Measurements from ENCODE around the gene RPS6KA3. TPM values are rescaled to one million over a fixed set of nuclear protein-coding genes. Genes with fewer than 3 reads are reported as not detected.

RPS6KA3 gene
- total and polyA plus RNA-seq, 2 of the 8 experiments (the other 6 are each of a cell fraction or from before 2014, with no cell fraction given): 7.1 to 13.0 TPM

DNA sequence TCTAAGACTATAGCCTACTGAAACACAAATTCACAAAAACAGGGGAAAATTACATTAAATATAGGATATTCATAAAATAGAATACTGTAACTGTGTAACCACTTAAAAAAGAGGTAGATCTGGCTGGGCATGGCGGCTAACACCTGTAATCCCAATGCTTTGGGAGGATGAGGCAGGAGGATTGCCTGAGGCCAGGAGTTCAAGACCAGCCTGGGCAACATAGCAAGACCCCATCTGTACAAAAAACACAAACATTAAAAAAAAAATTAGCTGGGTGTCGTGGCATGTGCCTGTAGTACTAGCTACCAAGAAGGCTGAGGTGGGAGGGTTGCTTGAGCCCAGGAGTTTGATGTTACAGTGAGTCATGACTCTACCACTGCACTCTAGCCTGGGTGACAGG is 33.4 kb downstream of the RPS6KA3 start:
- Histone ChIP-seq H3K56ac (replicated peaks; ENCODE audit: insufficient read length, low read depth, low read length) (no peak overlapping the region), H4K20me1 (replicated peaks in 1 of 2; ENCODE audit: control insufficient read depth in 1 of 2, insufficient read depth in 2 of 2, low read length in 2 of 2) (no peaks in the 10 kb centered on the region), H3K36me3 (ENCODE audit: control insufficient read depth in 2 of 4, insufficient read depth in 4 of 4, low read length in 3 of 4) (peaks cover 0 to 3% (median 1%) of the 10 kb centered on the region in 4 experiments; a peak in 2 of 8 replicates), H3K18ac (ENCODE audit: extremely low read depth, low read length) (no peak overlapping the region), H3K4me1 (replicated peaks in 1 of 4; ENCODE audit: control insufficient read depth in 3 of 4, insufficient read depth in 4 of 4, low read length in 3 of 4) (no peaks in the 10 kb centered on the region), H3K79me1 (ENCODE audit: low read depth, low read length) (no peaks in the 10 kb centered on the region), H3K79me2 (ENCODE audit: control insufficient read depth in 1 of 2, insufficient read depth in 2 of 2, low read length in 2 of 2) (no peaks in the 10 kb centered on the region), H3K27ac (ENCODE audit: low read depth, low read length) (no peak overlapping the region), H3K4ac (replicated peaks; ENCODE audit: insufficient read length, low read depth, low read length) (no peak overlapping the region), H2BK12ac (ENCODE audit: low read depth, low read length) (no peak overlapping the region), H2AFZ (ENCODE audit: low read length) (no peak overlapping the region), H2BK20ac (ENCODE audit: low read length) (no peak overlapping the region), H2BK15ac (ENCODE audit: low read length) (no peak overlapping the region), H3K23me2 (ENCODE audit: low read depth, low read length) (no peaks in the 10 kb centered on the region), H2BK120ac (replicated peaks; ENCODE audit: low read depth, low read length) (no peak overlapping the region), H3K4me3 (ENCODE audit: extremely low read depth in 1 of 4, insufficient read depth in 2 of 4, low read depth in 3 of 4, low read length in 4 of 4) (no peak overlapping the region), H3K23ac (ENCODE audit: insufficient read length) (no peak overlapping the region), H2BK5ac (ENCODE audit: low read depth, low read length) (no peak overlapping the region), H4K8ac (ENCODE audit: extremely low read depth, insufficient read depth, low read length) (no peak overlapping the region), H3K9me3 (ENCODE audit: insufficient read depth in 2 of 2, low read depth in 1 of 2, low read length in 1 of 2) (no peaks in the 10 kb centered on the region), H4K91ac (replicated peaks; ENCODE audit: insufficient read length, low read length) (no peak overlapping the region), H4K5ac (ENCODE audit: insufficient read length, low read depth, low read length) (no peak overlapping the region), H2AK5ac (ENCODE audit: low read depth, low read length) (no peak overlapping the region), H3K4me2 (ENCODE audit: insufficient read depth in 1 of 2, low read depth in 2 of 2, low read length in 2 of 2) (no peak overlapping the region), H3K27me3 (replicated peaks in 1 of 4; ENCODE audit: control insufficient read depth in 3 of 4, extremely low read depth in 1 of 4, insufficient read depth in 3 of 4, low read length in 3 of 4) (no peaks in the 10 kb centered on the region), H3K9ac (replicated peaks in 1 of 4; ENCODE audit: extremely low read depth in 1 of 4, low read depth in 3 of 4, low read length in 3 of 4) (no peak overlapping the region), H3K14ac (ENCODE audit: insufficient read length) (no peak overlapping the region)
- no peak for FAIRE-seq
- 96% methylated on average over 2 of the region's 2 CpGs; no CpG with 5 or more reads in 1 of the 2 experiments for WGBS, 2 experiments (ENCODE audit: extremely low coverage in 1 of 2, insufficient coverage in 1 of 2, insufficient read length in 1 of 2, insufficient replicate concordance in 2 of 2, low coverage in 1 of 2, low lambda C conversion rate in 2 of 2, missing lambda C conversion rate in 1 of 2)
- ChIA-PET CTCF (ENCODE audit: partially characterized antibody) (no interaction called here), POLR2A (ENCODE audit: partially characterized antibody) (no interaction called here)
- no peak for DNase-seq (ENCODE audit: low read depth in 1 of 2, low spot score in 2 of 2)
- TF ChIP-seq RFX5 (IDR thresholded peaks at IDR 0.05; ENCODE audit: borderline replicate concordance, low read depth, low read length) (no peak), POLR2A (IDR thresholded peaks at IDR 0.05; ENCODE audit: control extremely low read depth in 1 of 2, low read depth in 2 of 2, low read length in 2 of 2) (no peak), EZH2 (IDR thresholded peaks at IDR 0.05; ENCODE audit: low read depth, low read length, severe bottlenecking) (no peak), CREB1 (IDR thresholded peaks at IDR 0.05) (no peak), JUND (IDR thresholded peaks at IDR 0.05; ENCODE audit: low read length) (no peak), BACH1 (IDR thresholded peaks at IDR 0.05; ENCODE audit: low read length) (no peak), PHF8 (conservative IDR thresholded peaks at IDR 0.05; ENCODE audit: low read depth, low read length) (no peak), SIX5 (IDR thresholded peaks at IDR 0.05; ENCODE audit: low read depth, low read length) (no peak), GTF2F1 (IDR thresholded peaks at IDR 0.05; ENCODE audit: borderline replicate concordance, low read depth, low read length) (no peak), POLR2AphosphoS5 (IDR thresholded peaks at IDR 0.05; ENCODE audit: low read depth, low read length) (no peak), TBP (IDR thresholded peaks at IDR 0.05; ENCODE audit: low read depth, low read length) (no peak), SIRT6 (IDR thresholded peaks at IDR 0.05; ENCODE audit: low read length) (no peak), CHD2 (IDR thresholded peaks at IDR 0.05; ENCODE audit: low read length) (no peak)
- TF ChIP-seq, protein P1, sequence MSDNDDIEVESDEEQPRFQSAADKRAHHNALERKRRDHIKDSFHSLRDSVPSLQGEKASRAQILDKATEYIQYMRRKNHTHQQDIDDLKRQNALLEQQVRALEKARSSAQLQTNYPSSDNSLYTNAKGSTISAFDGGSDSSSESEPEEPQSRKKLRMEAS (IDR thresholded peaks at IDR 0.05): no peak
- TF ChIP-seq, protein P2, sequence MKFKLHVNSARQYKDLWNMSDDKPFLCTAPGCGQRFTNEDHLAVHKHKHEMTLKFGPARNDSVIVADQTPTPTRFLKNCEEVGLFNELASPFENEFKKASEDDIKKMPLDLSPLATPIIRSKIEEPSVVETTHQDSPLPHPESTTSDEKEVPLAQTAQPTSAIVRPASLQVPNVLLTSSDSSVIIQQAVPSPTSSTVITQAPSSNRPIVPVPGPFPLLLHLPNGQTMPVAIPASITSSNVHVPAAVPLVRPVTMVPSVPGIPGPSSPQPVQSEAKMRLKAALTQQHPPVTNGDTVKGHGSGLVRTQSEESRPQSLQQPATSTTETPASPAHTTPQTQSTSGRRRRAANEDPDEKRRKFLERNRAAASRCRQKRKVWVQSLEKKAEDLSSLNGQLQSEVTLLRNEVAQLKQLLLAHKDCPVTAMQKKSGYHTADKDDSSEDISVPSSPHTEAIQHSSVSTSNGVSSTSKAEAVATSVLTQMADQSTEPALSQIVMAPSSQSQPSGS (IDR thresholded peaks at IDR 0.05; ENCODE audit: low read length): no peak
